Astrocyte (in vitro differentiated cells and primary cell): ENCODE data around the gene NEDD9. TPM values are rescaled to one million over a fixed set of nuclear protein-coding genes. Genes with fewer than 3 reads are reported as not detected.

Experiments used
- DNase-seq: peaks from one replicate; pipeline ENCODE4 v3.0.0-alpha.2; 2010; ENCODE audit warnings: low read depth
- FAIRE-seq: peaks from 2 replicates; lab custom pipeline; 2011; peaks lifted over from hg19 to GRCh38; lab: Jason Lieb, UNC
- H2AFZ ChIP-seq: 2 replicates; pipeline ENCODE4 v1.6.0; 2012; ENCODE audit warnings: low read depth, low read length, inconsistent platforms
- H3K27ac ChIP-seq: 2 replicates; pipeline ENCODE4 v1.5.1; 2011; ENCODE audit warnings: low read depth, low read length, inconsistent platforms
- H3K27me3 ChIP-seq: 2 replicates; pipeline ENCODE4 v1.6.0; 2011; ENCODE audit warnings: low read length, inconsistent platforms; ENCODE audit not compliant: insufficient read depth
- H3K36me3 ChIP-seq: 2 replicates; pipeline ENCODE4 v1.5.1; 2011; ENCODE audit warnings: low read length, inconsistent platforms; ENCODE audit not compliant: insufficient read depth
- H3K4me1 ChIP-seq: 2 replicates; pipeline ENCODE4 v1.5.1; 2011; ENCODE audit warnings: low read length, inconsistent platforms; ENCODE audit not compliant: insufficient read depth
- H3K4me2 ChIP-seq: 2 replicates; pipeline ENCODE4 v1.6.0; 2012; ENCODE audit warnings: low read length, inconsistent platforms
- H3K4me3 ChIP-seq: 2 replicates; pipeline ENCODE4 v1.5.1; 2011; ENCODE audit warnings: low read depth, mild to moderate bottlenecking, low read length, inconsistent platforms; ENCODE audit not compliant: insufficient read depth
- H3K79me2 ChIP-seq: 2 replicates; pipeline ENCODE4 v1.6.0; 2012; ENCODE audit warnings: mild to moderate bottlenecking, low read length, inconsistent platforms; ENCODE audit not compliant: insufficient read depth
- H3K9ac ChIP-seq: 2 replicates; pipeline ENCODE4 v1.6.0; 2012; ENCODE audit warnings: mild to moderate bottlenecking, low read length, inconsistent platforms
- H3K9me3 ChIP-seq: 2 replicates; pipeline ENCODE4 v1.5.1; 2012; ENCODE audit warnings: low read depth, mild to moderate bottlenecking, low read length, inconsistent platforms; ENCODE audit not compliant: insufficient read depth
- H4K20me1 ChIP-seq: 2 replicates; pipeline ENCODE4 v1.6.0; 2012; ENCODE audit warnings: low read length, inconsistent platforms; ENCODE audit not compliant: insufficient read depth
- H3K27ac Mint-ChIP-seq: one replicate; pipeline ENCODE4 v1.8.0; 2021; ENCODE audit warnings: mild to moderate bottlenecking, mixed read lengths; ENCODE audit not compliant: unreplicated experiment
- H3K27me3 Mint-ChIP-seq: one replicate; pipeline ENCODE4 v1.8.0; 2021; ENCODE audit warnings: low read depth, mixed read lengths; ENCODE audit not compliant: unreplicated experiment
- H3K36me3 Mint-ChIP-seq: one replicate; pipeline ENCODE4 v1.8.0; 2021; ENCODE audit warnings: low read depth, mixed read lengths; ENCODE audit not compliant: unreplicated experiment
- H3K4me1 Mint-ChIP-seq: one replicate; pipeline ENCODE4 v1.8.0; 2021; ENCODE audit warnings: low read depth, mixed read lengths; ENCODE audit not compliant: unreplicated experiment
- H3K4me3 Mint-ChIP-seq: one replicate; pipeline ENCODE4 v1.8.0; 2021; ENCODE audit warnings: mild to moderate bottlenecking, moderate library complexity, mixed read lengths; ENCODE audit not compliant: unreplicated experiment
- H3K9me3 Mint-ChIP-seq: one replicate; pipeline ENCODE4 v1.8.0; 2021; ENCODE audit warnings: mild to moderate bottlenecking, mixed read lengths; ENCODE audit not compliant: unreplicated experiment
- EZH2 ChIP-seq: IDR thresholded peaks from 2 replicates; pipeline ENCODE4 v1.6.1; 2012; ENCODE audit warnings: mild to moderate bottlenecking, low read length, inconsistent platforms; ENCODE audit not compliant: insufficient read depth
- total RNA-seq: library from RNA; stranded (reverse); gene quantifications from 2 replicates; pipeline ENCODE4 v1.2.1, GENCODE V29; 2021
- TF ChIP-seq, protein P1 (sequence below): IDR thresholded peaks from 2 replicates; pipeline ENCODE4 v1.5.1; 2011; ENCODE audit warnings: low read depth, mild to moderate bottlenecking, inconsistent platforms, low read length, moderate library complexity; ENCODE audit not compliant: insufficient read depth

Gene NEDD9
- total RNA-seq, 1 donor from 2014 or later, result 39.6 TPM

DNA sequence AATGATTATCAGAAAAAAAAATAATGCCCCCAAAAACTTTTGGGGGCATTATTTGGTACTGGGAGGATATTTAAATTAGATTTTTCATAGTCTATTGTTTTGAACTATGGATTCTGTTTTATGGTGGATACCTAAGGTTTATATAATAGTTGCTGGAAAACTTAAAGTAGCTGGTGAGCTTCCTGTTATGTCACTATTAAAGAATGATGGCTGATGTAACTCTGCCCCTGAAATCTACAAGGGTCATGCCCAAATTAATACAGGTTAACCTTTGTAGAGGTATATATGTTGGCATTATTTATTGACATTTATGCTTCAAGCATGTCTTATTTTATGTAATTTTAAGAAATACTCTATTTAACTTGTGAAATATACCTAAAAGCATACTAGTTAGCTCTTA lies 95.7 kb downstream of the NEDD9 start:
- H3K4me1 Mint-ChIP-seq, result peaks cover 28% of the 10 kb centered on the region
- no peaks in the 10 kb centered on the region for H3K9me3 ChIP-seq
- H3K9me3 Mint-ChIP-seq, result no peaks in the 10 kb centered on the region
- no peak overlapping the region for H3K9ac ChIP-seq
- H3K27ac Mint-ChIP-seq, result no peak overlapping the region
- peaks cover 10% of the 10 kb centered on the region for H3K36me3 Mint-ChIP-seq
- DNase-seq (no peak), FAIRE-seq (no peak)
- H3K79me2 ChIP-seq, result peaks cover 7% of the 10 kb centered on the region
- H3K4me2 ChIP-seq, result no peak overlapping the region
- peaks cover under 1% of the 10 kb centered on the region for H4K20me1 ChIP-seq
- no peak overlapping the region for H3K4me3 Mint-ChIP-seq
- peaks cover 6% of the 10 kb centered on the region for H3K36me3 ChIP-seq
- no peak overlapping the region for H3K27ac ChIP-seq
- no peak overlapping the region for H2AFZ ChIP-seq
- no peaks in the 10 kb centered on the region for H3K27me3 Mint-ChIP-seq
- peaks cover 7% of the 10 kb centered on the region for H3K4me1 ChIP-seq
- H3K4me3 ChIP-seq, result no peak overlapping the region
- TF ChIP-seq, protein P1, sequence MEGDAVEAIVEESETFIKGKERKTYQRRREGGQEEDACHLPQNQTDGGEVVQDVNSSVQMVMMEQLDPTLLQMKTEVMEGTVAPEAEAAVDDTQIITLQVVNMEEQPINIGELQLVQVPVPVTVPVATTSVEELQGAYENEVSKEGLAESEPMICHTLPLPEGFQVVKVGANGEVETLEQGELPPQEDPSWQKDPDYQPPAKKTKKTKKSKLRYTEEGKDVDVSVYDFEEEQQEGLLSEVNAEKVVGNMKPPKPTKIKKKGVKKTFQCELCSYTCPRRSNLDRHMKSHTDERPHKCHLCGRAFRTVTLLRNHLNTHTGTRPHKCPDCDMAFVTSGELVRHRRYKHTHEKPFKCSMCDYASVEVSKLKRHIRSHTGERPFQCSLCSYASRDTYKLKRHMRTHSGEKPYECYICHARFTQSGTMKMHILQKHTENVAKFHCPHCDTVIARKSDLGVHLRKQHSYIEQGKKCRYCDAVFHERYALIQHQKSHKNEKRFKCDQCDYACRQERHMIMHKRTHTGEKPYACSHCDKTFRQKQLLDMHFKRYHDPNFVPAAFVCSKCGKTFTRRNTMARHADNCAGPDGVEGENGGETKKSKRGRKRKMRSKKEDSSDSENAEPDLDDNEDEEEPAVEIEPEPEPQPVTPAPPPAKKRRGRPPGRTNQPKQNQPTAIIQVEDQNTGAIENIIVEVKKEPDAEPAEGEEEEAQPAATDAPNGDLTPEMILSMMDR, result no peak
- TF ChIP-seq EZH2, result no peak
- no peaks in the 10 kb centered on the region for H3K27me3 ChIP-seq

Other genes starting within 250 kb of the NEDD9 start
- 4.6 and 5.7 TPM in 2 replicates for gene ELOVL2, start 188.4 kb downstream of the NEDD9 start, total RNA-seq
- 23.7 and 24.2 TPM in 2 replicates for gene SMIM13, start 138.8 kb downstream of the NEDD9 start, total RNA-seq
- not detected in 2 replicates for gene ERVFRD-1, start 120.9 kb downstream of the NEDD9 start, total RNA-seq